ENCODE results near the gene UBN1.
"Not testable (repeated sequence)": the region's sequence is repeated elsewhere in the genome, so short reads cannot be mapped to it uniquely, and the experiment has no call there.

Gene UBN1

DNA sequence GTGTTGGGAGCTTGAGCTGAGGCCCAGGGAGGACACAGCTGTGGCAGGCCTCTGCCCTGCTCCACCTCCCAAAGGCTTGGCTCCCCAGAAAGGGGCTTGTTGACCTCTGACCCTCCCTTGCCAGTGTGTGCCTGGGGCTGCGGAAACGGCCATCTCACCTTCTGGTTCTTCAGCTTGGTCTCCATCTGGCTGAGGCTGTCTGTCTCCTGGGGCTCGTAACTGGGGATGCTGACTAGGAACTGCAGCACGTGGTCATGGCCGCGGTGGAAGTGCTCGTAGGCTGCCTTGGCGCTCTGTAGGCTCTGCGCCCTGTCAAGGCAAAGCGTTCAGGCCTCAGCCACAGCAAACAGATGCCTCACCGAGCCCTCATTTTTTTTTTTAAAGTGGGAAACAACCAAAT lies 42.7 kb downstream of the UBN1 start:
- no peak for DNase-seq

GRCh38 chr16:4890686-4891085 lies 43.4 kb downstream of the UBN1 start:
- no peak for DNase-seq

- no peak for DNase-seq
Observed at GRCh38 chr16:4891097-4891885, 44.0 kb downstream of the UBN1 start.

DNA sequence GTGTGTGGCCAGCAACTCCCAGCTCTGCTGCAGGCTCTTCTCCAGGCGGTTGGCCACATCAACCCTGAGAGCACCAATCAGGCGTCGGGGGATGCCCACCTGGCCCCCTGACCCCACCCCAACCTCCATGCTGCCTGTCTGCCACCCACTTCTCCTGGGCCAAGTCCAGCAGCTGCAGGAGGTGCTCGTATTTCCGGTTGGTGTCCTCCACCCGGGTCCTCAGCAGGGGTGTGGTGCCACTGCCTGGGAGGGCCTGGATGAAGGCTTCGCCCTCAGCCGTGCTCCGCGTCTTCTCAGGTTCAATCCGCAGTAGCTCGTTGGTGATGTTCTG lies 44.6 kb downstream of the UBN1 start:
- no peak for DNase-seq

DNA sequence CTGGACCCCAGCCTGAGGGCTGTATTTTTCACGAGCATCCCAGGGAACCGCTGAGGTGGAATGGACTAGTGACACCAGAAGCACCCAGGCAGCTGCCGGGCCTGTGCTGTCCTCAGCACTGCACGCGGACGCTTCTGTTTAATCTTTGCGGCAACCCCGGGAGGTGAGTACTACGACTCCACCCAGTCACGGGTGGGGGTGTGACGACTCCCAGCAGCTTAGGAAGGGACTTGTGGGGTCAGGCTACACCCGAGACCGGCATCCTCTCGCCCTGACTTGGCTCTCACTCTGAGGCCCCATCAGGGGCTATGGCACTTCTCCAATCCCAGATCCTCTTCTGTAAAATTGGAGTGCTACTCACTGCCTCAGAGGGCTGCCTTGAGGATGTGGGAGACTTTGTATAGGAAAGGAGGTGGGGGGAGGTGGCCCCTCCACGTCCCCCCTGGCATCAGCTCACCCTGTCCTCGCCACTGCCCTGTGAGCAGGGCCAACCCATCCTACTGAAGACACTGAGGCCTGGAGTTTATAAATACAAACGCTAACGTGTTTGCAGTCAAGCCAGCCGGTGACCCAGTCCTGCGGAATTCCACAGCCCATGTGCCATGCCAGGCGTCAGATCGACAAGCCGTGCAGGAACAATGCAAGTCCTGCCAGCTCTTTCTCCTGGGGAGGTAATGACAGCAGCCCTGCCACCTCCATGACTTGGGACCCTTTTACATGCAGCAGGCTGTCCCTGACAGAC lies 45.3 kb downstream of the UBN1 start:
- no peak for DNase-seq

GRCh38 chr16:4893103-4893862 lies 46.0 kb downstream of the UBN1 start:
- no peak for DNase-seq

DNA sequence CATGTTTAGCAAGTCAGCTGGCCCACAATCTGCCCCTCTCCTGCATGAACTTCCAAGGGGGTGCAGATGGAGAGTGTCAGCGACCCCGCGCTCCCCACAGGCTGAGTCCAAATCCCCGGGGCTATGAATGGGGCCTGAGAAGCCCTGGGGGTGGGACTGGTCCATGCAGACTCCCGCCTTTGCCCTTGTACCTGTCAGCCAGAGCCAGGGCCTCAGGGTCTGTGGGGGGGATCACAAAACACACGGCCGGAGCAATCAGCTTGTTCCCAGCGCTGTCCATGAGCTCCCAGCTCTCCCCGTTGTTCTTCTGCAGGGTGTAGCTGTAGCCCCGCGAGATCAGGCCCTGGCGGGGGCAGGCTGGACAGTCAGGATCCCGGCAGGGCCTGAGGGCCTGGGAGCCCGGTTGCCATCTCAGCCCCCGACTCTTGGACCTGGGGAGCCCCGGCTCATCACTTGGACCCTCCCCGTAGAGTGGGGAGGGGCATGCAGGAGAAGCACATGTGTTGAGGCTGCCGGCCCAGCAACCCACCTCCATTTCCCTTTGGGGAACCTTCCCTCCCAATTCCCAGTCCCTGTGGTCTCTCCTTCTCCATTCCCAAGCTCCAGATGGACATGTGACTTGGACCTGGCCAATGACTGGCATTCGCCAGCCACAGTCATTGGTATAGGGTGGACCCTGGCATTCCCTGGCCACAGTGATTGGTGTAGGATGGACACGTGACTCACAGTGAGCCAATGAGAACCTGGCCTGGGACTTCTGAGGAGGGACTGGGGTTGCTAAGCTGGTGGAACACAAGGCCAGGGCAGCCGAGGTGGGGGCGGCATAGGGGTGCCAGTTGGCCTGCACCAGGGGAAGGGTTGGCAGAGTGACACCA lies 47.2 kb downstream of the UBN1 start:
- DNase-seq = no peak

DNA sequence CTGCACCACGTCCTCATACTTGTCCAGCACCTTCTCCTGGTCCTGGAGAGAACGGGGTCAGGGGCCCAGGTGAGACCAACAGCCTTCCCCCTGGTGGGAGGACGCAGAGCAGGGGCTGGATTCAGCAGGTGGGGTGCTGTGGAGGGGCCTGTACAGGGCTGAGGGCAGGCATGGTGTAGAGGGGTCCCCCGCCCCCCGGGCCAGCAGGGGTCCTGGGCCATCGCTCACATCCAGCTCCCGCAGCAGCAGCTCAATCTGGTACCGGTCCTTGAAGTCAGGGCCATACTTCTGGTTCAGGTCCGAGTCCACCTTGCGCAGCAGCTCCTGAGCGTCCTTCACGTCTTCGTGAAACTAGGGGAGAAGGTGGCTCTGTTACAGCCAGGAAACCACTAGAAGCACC lies 48.1 kb downstream of the UBN1 start:
- DNase-seq = no peak

DNA sequence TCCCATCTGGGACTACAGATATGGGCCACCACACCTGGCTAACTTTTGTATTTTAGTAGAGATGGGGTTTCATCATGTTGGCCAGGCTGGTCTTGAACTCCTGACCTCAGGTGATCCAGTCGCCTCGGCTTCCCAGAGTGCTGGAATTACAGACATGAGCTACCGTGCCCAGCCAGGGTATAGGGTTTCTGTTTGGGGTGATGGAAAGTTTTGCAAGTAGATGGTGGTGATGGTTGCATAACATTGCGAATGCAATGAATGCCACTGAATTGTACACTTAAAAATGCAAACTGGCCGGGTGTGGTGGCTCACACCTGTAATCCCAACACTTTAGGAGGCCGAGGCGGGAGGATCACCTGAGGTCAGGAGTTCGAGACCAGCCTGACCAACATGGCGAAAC lies 49.5 kb downstream of the UBN1 start:
- DNase-seq = not testable (repeated sequence)

- no peak for DNase-seq
Observed at GRCh38 chr16:4897328-4897727, 50.0 kb downstream of the UBN1 start.

DNA sequence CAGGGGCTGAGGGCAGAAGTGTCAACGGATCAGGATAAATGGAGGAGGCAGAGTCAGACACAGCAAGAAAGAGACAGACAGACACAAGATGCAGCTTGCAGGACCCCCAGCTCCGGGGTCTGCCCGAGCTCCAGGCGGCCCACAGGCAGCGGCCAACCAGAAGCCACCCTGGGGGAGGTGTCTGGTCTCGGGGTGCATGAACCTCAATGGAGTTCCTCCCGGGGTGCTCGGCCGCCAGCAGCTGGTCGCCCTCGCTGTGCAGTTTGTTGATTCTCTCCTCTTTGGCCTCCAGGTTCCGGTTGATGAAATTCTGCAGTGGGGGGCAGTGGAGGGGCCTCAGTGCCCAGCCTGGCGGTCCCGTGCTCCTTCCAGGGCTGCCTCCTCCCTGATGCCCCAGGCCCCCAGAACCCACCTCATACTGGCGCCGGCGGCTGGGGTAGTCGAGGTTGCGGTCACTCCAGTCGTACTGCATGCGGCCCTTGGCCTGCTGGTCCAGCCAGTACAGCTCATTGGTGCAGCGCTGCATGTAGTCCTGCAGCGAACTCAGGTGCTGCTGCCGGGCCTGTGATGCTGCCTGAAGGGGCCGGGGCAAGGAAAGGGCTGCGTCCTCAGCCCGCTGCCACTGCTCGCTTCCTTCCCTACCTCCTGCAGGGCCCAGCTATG lies 51.7 kb downstream of the UBN1 start:
- no peak for DNase-seq

DNA sequence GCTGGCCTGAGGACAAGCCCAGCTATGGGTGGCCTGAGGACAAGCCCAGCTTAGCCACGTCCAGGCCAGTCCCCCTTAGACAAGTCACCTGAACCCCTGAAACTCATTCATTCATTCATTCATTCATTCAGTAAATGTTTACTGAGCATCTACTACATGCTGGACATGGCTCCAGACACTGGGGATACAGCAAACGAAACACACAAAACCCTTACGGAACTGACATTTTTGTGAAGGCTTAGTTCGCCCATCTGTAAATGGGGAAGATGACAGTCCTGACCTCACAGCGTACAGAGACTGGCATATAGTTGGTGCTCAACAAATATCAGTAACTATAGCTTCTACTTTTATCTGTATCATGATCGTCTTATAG lies 52.2 kb downstream of the UBN1 start:
- DNase-seq = no peak

- no peak for DNase-seq
Observed at GRCh38 chr16:4900036-4900435, 52.8 kb downstream of the UBN1 start.

DNA sequence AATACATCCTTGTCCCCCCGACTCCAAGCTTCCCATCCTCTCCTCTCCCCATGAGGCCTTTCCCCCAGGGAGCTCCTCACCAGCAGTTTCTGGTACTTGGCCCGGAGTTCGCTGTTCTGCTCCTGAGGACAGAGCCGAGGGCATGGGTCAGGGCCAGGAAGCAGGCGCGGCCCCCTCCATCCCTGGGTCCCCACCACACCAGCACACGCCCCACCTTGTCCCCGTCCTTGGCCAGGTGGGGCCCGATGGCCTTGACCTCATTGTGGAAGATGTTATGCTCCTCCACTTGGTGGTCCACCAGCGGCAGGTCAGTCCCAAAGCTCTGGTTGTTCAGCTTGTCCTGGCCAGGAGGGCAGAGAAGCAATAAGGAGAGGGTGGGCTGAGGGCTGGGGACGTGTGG lies 53.5 kb downstream of the UBN1 start:
- no peak for DNase-seq

- no peak for DNase-seq
Observed at GRCh38 chr16:4902038-4902437, 54.8 kb downstream of the UBN1 start.

DNA sequence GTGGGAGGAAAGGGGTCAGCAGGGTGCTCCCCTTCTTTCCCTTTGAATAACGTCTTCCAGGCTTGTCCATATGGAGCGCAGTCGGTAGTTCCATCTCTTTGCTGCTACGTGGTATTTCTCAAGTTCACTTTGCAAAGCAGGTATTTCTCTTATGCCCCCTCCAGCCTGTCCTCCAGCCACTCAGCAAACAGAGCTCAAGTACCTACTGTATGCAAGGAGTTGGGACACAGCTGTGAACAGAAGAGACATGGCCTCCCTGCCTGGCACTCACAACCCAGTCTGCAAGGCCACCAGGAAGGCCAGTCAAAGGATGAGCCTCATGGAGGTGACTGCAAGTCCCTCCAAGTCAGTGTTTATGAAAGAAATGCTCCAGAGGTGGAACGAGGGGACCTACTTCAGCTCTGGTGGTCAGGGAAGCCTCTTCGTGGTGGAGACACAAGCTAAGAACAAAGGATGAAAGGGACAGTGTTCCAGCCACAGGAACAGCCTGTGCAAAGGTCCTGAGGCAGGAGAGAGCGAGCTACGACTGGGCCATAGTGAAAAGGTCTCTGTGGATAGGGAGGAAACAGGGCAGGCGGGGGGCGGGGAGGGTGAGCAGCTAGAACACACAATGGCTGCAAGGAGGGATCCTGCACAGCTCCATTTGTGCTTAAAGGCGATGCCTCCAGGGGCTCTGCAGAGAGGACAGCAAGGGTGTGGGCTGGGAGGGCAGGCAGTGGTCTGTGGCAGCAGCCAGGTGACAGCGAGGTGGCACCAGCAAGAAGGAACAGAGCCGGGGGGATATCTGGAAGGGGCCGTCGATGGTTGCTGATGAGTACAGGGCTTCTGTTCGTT lies 57.0 kb downstream of the UBN1 start:
- DNase-seq = no peak

GRCh38 chr16:4904942-4905615 lies 57.8 kb downstream of the UBN1 start:
- no peak for DNase-seq

GRCh38 chr16:4908854-4909401 lies 61.6 kb downstream of the UBN1 start:
- no peak for DNase-seq

- DNase-seq = no peak
Observed at GRCh38 chr16:4909825-4910224, 62.5 kb downstream of the UBN1 start.

DNA sequence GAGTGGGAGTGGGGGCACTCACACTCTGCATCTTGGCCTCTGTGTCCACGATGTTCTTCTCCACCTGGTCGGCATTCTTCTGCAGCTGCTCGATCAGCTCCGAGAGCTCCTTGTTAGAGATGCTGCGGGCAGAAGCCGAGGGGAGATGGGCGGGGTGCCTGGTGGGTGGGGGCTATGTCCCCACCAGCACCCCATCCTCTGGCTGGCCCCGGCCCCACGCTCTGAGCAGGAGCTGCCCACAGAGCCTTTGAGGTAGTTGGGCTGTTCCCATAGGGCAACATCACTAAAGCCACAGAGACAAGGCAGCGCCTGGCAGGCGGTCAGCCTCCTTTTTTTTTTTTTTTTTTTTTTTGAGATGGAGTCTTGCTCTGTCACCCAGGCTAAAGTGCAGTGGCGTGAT lies 63.5 kb downstream of the UBN1 start:
- no peak for DNase-seq

DNA sequence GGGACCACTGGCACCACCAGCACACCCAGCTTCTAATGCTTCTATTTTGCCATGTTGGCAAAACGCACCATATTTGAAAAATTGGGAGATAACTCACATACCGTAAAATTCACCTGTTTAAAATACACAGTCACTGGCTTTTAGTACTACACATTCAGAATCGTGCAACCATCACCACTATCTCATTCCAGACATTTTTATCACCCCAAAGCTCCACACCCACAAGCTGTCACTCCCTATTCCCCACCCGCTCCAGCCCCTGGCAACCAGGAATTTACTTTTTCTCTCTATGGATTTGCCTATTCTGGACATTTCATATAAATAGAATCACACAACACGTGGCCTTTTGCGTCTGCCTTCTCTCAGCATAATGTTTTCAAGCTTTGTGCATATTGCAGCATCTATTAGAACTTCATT lies 64.7 kb downstream of the UBN1 start:
- no peak for DNase-seq
